Adrenal gland (tissue), 5 donors: ENCODE data around the gene HHAT.

ENCODE experiments used
- CTCF ChIP-seq, 6 experiments: fragments of 450-650 bp in 4 of 6; fragments of 200-600 bp in 2 of 6; sonication (generic) in 1 of 6; IDR thresholded peaks; 1 replicate in 5 of 6; 2 replicates in 1 of 6; pipeline versions ENCODE4 v1.5.1 to v1.8.0; 2016 to 2021; ENCODE audit warnings: antibody characterized with exemption in 6 of 6, mild to moderate bottlenecking in 2 of 6, moderate library complexity in 1 of 6
- POLR2A ChIP-seq, 2 donors: fragments of 450-650 bp; IDR thresholded peaks; one replicate each; pipeline ENCODE4 v1.6.1; 2017; ENCODE audit warnings: antibody characterized with exemption in 2 of 2, mild to moderate bottlenecking in 2 of 2, moderate library complexity in 1 of 2
- donor health status: DM: no; HTN: no; CAD: no.

DNA sequence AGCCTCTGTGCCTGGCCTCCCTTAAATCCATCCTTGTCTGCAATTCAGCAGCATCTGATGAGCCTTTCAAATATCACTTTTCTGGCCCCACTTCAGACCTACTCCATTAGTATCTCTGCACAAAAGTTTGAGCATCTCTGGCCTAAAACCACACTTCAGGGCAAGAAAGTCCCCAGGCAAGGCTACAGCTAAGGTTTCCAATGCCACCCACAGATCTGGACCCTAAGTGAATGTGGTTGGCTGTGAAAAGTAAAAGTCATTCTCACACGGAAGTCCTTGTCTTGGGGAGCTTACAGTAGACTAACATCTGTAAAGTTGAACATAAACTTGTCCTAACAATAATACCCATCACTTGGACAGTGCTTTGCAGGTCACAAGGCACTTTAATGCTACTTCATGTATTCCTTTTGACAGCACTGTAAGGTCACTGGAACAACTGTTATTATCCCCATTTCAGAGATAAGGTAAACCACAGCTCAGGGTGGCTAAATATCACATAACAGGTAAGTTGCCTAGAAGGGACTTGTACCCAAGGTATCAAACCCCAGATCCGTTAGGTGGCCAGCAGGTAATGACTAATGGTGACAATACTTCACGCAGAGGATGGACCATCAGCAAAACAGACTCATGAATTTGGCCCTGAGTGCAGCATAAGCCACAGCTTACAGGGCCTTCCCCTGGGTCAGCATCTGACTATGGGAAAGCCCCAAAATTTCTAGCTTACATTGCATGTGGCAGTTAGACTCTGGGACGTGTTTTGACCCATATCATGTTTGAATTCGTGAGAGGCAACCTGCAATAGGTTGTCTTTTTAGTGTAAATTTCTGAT, 356.0 kb downstream of the HHAT start:
- TF ChIP-seq CTCF (IDR thresholded peaks at IDR 0.05) (no peak), POLR2A (IDR thresholded peaks at IDR 0.05) (no peak)
